Lower leg skin (tissue), 3 donors: ENCODE results near the gene SLC9A5.

Experiments
- CTCF ChIP-seq, 3 donors: fragments of 450-650 bp; IDR thresholded peaks; one replicate each; pipeline ENCODE4 v1.5.1; 2016; ENCODE audit warnings: antibody characterized with exemption in 3 of 3, mild to moderate bottlenecking in 3 of 3, moderate library complexity in 2 of 3
- POLR2A ChIP-seq, 2 donors: fragments of 450-650 bp; IDR thresholded peaks; one replicate each; pipeline ENCODE4 v1.6.1; 2016 to 2017; ENCODE audit warnings: antibody characterized with exemption in 2 of 2, mild to moderate bottlenecking in 1 of 2, moderate library complexity in 1 of 2

DNA sequence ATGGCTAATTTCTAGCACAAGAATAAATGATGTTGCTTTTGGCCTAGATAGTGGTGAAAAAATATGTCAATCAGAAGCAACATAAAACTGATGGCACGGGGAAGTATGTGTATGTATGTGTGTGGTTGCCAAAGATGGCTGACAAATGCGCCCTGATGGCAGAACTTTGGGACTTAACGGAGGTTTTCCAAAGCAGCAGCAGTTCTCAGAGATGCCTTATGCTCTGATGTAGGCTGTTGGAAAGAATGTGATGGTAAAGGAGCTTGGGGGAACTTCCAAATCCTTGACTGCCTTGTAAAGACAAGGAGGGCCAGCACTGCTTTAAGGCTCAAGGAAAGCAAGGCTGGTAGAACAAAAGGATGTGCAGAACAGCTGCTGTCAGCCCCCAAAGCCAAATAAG is 61.8 kb downstream of the SLC9A5 start:
- no peak for TF ChIP-seq POLR2A (IDR thresholded peaks at IDR 0.05)
- TF ChIP-seq CTCF (IDR thresholded peaks at IDR 0.05): no peak
